ENCODE results near the gene MRI1.

MRI1 gene

GRCh38 chr19:13741893-13742292 is 22.4 kb upstream of the MRI1 start:
- Histone ChIP-seq H3K36me3 (replicated peaks; ENCODE audit: low read depth, low read length) (no peaks in the 10 kb centered on the region), H3K79me2 (ENCODE audit: low read length) (no peaks in the 10 kb centered on the region), H3K9me3 (ENCODE audit: insufficient read depth, low read length) (no peaks in the 10 kb centered on the region), H2AFZ (ENCODE audit: low read depth, low read length) (no peak overlapping the region), H3K27ac (ENCODE audit: low read length) (no peak overlapping the region), H4K20me1 (ENCODE audit: insufficient read depth, low read length) (no peaks in the 10 kb centered on the region), H3K4me2 (ENCODE audit: low read length) (no peak overlapping the region), H3K4me3 (ENCODE audit: low read length) (no peak overlapping the region), H3K9ac (ENCODE audit: low read length) (no peak overlapping the region), H3K4me1 (ENCODE audit: low read length) (no peaks in the 10 kb centered on the region), H3K27me3 (ENCODE audit: low read depth, low read length) (no peaks in the 10 kb centered on the region)
- TF ChIP-seq EZH2phosphoT487 (IDR thresholded peaks at IDR 0.05; ENCODE audit: low read depth) (no peak), CTCF (IDR thresholded peaks at IDR 0.05; ENCODE audit: low read depth, low read length) (no peak)

GRCh38 chr19:13742756-13743155 is 21.6 kb upstream of the MRI1 start:
- no peak for TF ChIP-seq CTCF (IDR thresholded peaks at IDR 0.05; ENCODE audit: low read depth, low read length)
- no peak for TF ChIP-seq EZH2phosphoT487 (IDR thresholded peaks at IDR 0.05; ENCODE audit: low read depth)
- no peaks in the 10 kb centered on the region for H3K36me3 ChIP-seq (replicated peaks; ENCODE audit: low read depth, low read length)
- no peaks in the 10 kb centered on the region for H3K27me3 ChIP-seq (ENCODE audit: low read depth, low read length)
- no peak overlapping the region for H3K4me3 ChIP-seq (ENCODE audit: low read length)
- H3K4me2 ChIP-seq (ENCODE audit: low read length) = no peak overlapping the region
- no peak overlapping the region for H3K27ac ChIP-seq (ENCODE audit: low read length)
- H2AFZ ChIP-seq (ENCODE audit: low read depth, low read length) = no peak overlapping the region
- H3K9me3 ChIP-seq (ENCODE audit: insufficient read depth, low read length) = no peaks in the 10 kb centered on the region
- peaks cover 4% of the 10 kb centered on the region; the same call in 1 of the 2 replicates for H3K4me1 ChIP-seq (ENCODE audit: low read length)
- no peak overlapping the region for H3K9ac ChIP-seq (ENCODE audit: low read length)
- H3K79me2 ChIP-seq (ENCODE audit: low read length) = no peaks in the 10 kb centered on the region
- no peaks in the 10 kb centered on the region for H4K20me1 ChIP-seq (ENCODE audit: insufficient read depth, low read length)

GRCh38 chr19:13744174-13744573 is 20.1 kb upstream of the MRI1 start:
- Histone ChIP-seq H3K27me3 (ENCODE audit: low read depth, low read length) (no peaks in the 10 kb centered on the region), H3K4me3 (ENCODE audit: low read length) (no peak overlapping the region), H3K79me2 (ENCODE audit: low read length) (peaks cover 13% of the 10 kb centered on the region), H3K9ac (ENCODE audit: low read length) (no peak overlapping the region), H3K4me1 (ENCODE audit: low read length) (peaks cover 10% of the 10 kb centered on the region), H3K27ac (ENCODE audit: low read length) (no peak overlapping the region), H3K9me3 (ENCODE audit: insufficient read depth, low read length) (no peaks in the 10 kb centered on the region), H3K4me2 (ENCODE audit: low read length) (no peak overlapping the region), H2AFZ (ENCODE audit: low read depth, low read length) (no peak overlapping the region), H3K36me3 (replicated peaks; ENCODE audit: low read depth, low read length) (no peaks in the 10 kb centered on the region), H4K20me1 (ENCODE audit: insufficient read depth, low read length) (no peaks in the 10 kb centered on the region)
- TF ChIP-seq EZH2phosphoT487 (IDR thresholded peaks at IDR 0.05; ENCODE audit: low read depth) (no peak), CTCF (IDR thresholded peaks at IDR 0.05; ENCODE audit: low read depth, low read length) (no peak)

- peak overlapping the region; percentile 88 for H3K4me3 ChIP-seq (ENCODE audit: low read length)
- H3K9ac ChIP-seq (ENCODE audit: low read length) = no peak overlapping the region
- TF ChIP-seq EZH2phosphoT487 (IDR thresholded peaks at IDR 0.05; ENCODE audit: low read depth) = no peak
- no peak for TF ChIP-seq CTCF (IDR thresholded peaks at IDR 0.05; ENCODE audit: low read depth, low read length)
- H3K9me3 ChIP-seq (ENCODE audit: insufficient read depth, low read length) = no peaks in the 10 kb centered on the region
- peak overlapping the region; percentile 51 for H3K4me2 ChIP-seq (ENCODE audit: low read length)
- peaks cover 15% of the 10 kb centered on the region for H3K79me2 ChIP-seq (ENCODE audit: low read length)
- H2AFZ ChIP-seq (ENCODE audit: low read depth, low read length) = peak overlapping the region; percentile 50
- no peak overlapping the region for H3K27ac ChIP-seq (ENCODE audit: low read length)
- no peaks in the 10 kb centered on the region for H4K20me1 ChIP-seq (ENCODE audit: insufficient read depth, low read length)
- no peaks in the 10 kb centered on the region for H3K27me3 ChIP-seq (ENCODE audit: low read depth, low read length)
- peaks cover 10% of the 10 kb centered on the region for H3K4me1 ChIP-seq (ENCODE audit: low read length)
- no peaks in the 10 kb centered on the region for H3K36me3 ChIP-seq (replicated peaks; ENCODE audit: low read depth, low read length)
Measured at GRCh38 chr19:13747098-13747453, 17.2 kb upstream of the MRI1 start.
